Vagina (tissue), 2 donors: ENCODE data around the gene ANGPTL8.

Experiments
- POLR2A ChIP-seq, 2 donors: fragments of 450-650 bp; IDR thresholded peaks; one replicate each; pipeline ENCODE4 v1.6.1; 2017; ENCODE audit warnings: antibody characterized with exemption in 2 of 2, mild to moderate bottlenecking in 2 of 2, moderate library complexity in 2 of 2
- POLR2AphosphoS5 ChIP-seq, 2 donors: sonication (generic); formaldehyde crosslinking; IDR thresholded peaks; one replicate each; pipeline ENCODE4 v1.9.0; 2017; ENCODE audit warnings: antibody characterized with exemption in 2 of 2, mild to moderate bottlenecking in 2 of 2, low read depth in 1 of 2; ENCODE audit not compliant: insufficient read depth in 1 of 2
- TF ChIP-seq, protein P1 (sequence below), 3 experiments: fragments of 450-650 bp in 2 of 3; fragments of 200-600 bp in 1 of 3; sonication (generic) in 1 of 3; IDR thresholded peaks; one replicate each; pipeline ENCODE4 v1.5.1; 2017 to 2019; ENCODE audit warnings: antibody characterized with exemption in 3 of 3, mild to moderate bottlenecking in 2 of 3, moderate library complexity in 2 of 3

DNA sequence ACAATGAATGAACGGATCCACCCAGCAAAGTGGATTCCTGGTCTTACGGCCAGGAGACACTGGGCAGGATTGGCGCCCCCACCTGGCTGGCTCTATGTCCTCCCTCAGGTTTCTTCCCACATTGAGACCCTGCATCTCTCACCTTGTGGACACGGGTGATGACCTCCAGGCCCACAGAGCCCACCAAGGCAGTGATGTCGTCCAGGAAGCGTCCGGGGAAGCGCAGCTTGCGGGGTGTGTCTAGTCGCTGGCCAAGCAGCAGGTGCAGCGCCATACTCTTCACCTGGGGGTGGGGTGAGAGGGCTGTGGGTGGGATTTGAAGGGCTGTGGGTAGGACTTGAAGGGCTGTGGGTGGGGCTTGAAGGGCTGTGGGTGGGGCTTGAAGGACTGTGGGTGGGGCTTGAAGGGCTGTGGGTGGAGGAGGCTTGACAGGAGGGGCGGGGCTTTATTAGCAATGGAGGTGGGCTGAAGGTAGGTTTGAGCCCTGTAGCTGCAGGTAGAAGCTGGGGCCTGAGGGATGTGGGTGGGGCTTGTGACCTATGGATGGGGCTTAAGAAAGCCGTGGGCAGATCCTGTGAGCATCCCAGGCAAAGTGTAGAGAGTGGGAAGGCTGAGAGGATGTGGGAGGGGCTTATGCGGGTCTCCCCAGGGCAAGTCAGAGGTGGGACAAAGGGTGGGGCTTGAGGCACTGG is 12.1 kb upstream of the ANGPTL8 start:
- TF ChIP-seq POLR2AphosphoS5 (IDR thresholded peaks at IDR 0.05; ENCODE audit: insufficient read depth in 1 of 2, low read depth in 1 of 2) = no peak
- TF ChIP-seq, protein P1, sequence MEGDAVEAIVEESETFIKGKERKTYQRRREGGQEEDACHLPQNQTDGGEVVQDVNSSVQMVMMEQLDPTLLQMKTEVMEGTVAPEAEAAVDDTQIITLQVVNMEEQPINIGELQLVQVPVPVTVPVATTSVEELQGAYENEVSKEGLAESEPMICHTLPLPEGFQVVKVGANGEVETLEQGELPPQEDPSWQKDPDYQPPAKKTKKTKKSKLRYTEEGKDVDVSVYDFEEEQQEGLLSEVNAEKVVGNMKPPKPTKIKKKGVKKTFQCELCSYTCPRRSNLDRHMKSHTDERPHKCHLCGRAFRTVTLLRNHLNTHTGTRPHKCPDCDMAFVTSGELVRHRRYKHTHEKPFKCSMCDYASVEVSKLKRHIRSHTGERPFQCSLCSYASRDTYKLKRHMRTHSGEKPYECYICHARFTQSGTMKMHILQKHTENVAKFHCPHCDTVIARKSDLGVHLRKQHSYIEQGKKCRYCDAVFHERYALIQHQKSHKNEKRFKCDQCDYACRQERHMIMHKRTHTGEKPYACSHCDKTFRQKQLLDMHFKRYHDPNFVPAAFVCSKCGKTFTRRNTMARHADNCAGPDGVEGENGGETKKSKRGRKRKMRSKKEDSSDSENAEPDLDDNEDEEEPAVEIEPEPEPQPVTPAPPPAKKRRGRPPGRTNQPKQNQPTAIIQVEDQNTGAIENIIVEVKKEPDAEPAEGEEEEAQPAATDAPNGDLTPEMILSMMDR (IDR thresholded peaks at IDR 0.05) = no peak
- TF ChIP-seq POLR2A (IDR thresholded peaks at IDR 0.05) = no peak
